ENCODE measurements around the gene LMF1.

LMF1 gene

GRCh38 chr16:877242-878071 is 93.3 kb downstream of the LMF1 start:
- no peak for DNase-seq

GRCh38 chr16:876523-877241 is 94.1 kb downstream of the LMF1 start:
- no peak for DNase-seq

- no peak for DNase-seq
Measured at GRCh38 chr16:876041-876335, 94.8 kb downstream of the LMF1 start.

GRCh38 chr16:875182-876040 is 95.4 kb downstream of the LMF1 start:
- no peak for DNase-seq

- DNase-seq = no peak
Measured at GRCh38 chr16:874366-875181, 96.2 kb downstream of the LMF1 start.

GRCh38 chr16:873889-874288 is 96.9 kb downstream of the LMF1 start:
- DNase-seq = no peak

GRCh38 chr16:873243-873661 is 97.5 kb downstream of the LMF1 start:
- no peak for DNase-seq

- DNase-seq = no peak
Measured at GRCh38 chr16:872436-873242, 98.1 kb downstream of the LMF1 start.

- DNase-seq = no peak
Measured at GRCh38 chr16:871562-872345, 99.0 kb downstream of the LMF1 start.

GRCh38 chr16:870856-871561 is 99.8 kb downstream of the LMF1 start:
- no peak for DNase-seq

GRCh38 chr16:869823-870641 is 100.8 kb downstream of the LMF1 start:
- no peak for DNase-seq

- no peak for DNase-seq
Measured at GRCh38 chr16:868846-869822, 101.7 kb downstream of the LMF1 start.

- no peak for DNase-seq
Measured at GRCh38 chr16:868386-868755, 102.4 kb downstream of the LMF1 start.

- DNase-seq = no peak
Measured at GRCh38 chr16:867421-868385, 103.1 kb downstream of the LMF1 start.

GRCh38 chr16:866252-866896 is 104.4 kb downstream of the LMF1 start:
- no peak for DNase-seq

- no peak for DNase-seq
Measured at GRCh38 chr16:865026-865425, 105.8 kb downstream of the LMF1 start.

Data from activated CD4-positive, alpha-beta T cell treated with anti-CD3 and anti-CD28 coated beads for 1 hour (primary cell).